HPDE6-E6E7 (cell line): Measurements from ENCODE around the gene GRHL3.
"Not testable (repeated sequence)": the region's sequence is repeated elsewhere in the genome, so short reads cannot be mapped to it uniquely, and the experiment has no call there.

Source experiments
- DNase-seq: peaks from one replicate; pipeline ENCODE4 v3.0.0; 2011; ENCODE audit warnings: missing footprints; ENCODE audit errors: extremely low spot score

GRHL3 gene

GRCh38 chr1:24319312-24319863 lies at the start of gene GRHL3:
TSS of gene GRHL3 (plus strand) at chr1:24319357. CDS start at chr1:24319552, 195 bp downstream.
- DNase-seq = peak; percentile 89

- not testable (repeated sequence) for DNase-seq
Measured at GRCh38 chr1:24274203-24275103, 44.7 kb upstream of the GRHL3 start.

DNA sequence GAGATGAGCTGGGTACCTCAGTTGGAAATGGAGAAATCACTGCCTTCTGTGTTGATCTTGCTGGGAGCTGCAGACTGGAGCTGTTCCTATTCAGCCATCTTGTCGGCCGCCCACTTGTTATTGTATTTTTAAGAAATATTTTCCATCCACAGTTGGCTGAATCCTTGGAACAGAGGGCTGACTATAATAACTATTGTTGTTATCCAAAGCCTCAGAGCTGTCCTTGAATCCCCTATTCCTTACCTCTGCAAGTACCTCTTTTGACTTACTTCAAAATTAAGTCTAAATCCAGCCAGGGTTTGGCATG lies 44.1 kb upstream of the GRHL3 start:
- no peak for DNase-seq

DNA sequence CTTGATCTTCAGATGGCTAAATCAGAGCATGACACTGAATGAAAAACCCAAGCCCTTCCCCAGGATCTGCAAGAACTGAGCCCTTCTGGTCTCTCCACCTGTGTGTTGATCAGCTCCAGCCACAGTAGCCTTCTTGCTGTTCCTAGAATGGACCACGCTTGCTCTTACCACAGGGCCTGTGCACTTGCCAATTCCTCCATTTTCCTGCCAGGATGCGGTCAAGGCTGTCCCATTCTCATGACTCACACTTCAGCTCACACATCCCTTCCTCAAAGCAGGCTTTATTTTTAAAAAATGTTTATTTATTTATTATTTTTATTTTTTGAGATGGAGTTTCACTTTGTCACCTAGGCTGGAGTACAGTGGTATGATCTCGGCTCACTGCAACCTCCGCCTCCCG lies 43.6 kb upstream of the GRHL3 start:
- no peak for DNase-seq

DNA sequence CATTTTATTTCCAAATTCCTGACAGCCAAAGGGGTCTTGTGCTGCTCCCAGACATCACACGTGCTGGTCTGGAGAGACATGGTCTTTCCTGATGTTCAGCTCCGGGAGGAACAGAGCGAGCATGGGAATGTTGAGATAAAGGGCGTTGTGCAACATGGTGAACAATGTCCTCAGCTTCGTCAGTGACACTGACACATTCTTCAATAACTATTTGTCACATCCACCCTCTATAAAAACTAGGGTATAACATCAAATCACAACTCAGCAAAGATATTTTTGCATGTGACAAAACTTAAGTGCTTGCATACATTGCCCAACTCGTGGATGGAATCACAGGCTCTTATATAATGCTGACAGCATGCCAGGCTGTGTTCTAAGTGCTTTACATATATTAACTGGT lies 42.4 kb upstream of the GRHL3 start:
- no peak for DNase-seq

GRCh38 chr1:24277420-24278169 lies 41.6 kb upstream of the GRHL3 start:
- DNase-seq = no peak

GRCh38 chr1:24278726-24279125 lies 40.4 kb upstream of the GRHL3 start:
- DNase-seq = no peak

DNA sequence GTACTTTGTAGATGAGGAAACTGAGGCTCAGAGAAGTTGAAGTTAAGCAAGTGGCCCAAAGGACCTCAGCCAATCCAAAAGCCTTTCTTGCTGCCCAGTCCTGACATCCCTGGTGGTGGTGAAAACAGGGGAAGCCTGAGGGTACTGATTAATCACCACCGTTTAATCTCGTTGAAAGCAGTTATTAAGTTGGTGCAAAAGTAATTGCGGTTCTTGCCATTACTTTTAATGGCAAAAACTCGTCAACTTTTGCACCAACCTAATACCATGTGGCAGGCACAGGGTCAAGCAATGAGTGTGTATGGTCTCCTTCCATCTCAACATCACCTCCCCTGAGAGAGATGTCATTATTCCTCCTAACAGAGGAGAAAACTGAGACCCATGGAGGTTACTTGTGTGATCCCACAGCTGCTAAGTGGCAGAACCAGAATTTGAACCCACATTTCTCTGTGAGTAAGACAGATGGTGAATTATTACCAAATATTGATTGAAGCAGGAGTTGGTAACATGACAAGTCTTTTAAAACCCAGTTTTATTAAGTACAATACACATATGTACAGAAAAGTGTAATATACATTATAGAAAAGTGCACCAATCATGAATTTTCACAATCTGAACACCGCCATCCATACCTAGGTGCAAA lies 39.4 kb upstream of the GRHL3 start:
- DNase-seq = no peak

- DNase-seq = no peak
Measured at GRCh38 chr1:24281591-24281990, 37.6 kb upstream of the GRHL3 start.

- DNase-seq = no peak
Measured at GRCh38 chr1:24282491-24282890, 36.7 kb upstream of the GRHL3 start.

GRCh38 chr1:24283326-24284155 lies 35.6 kb upstream of the GRHL3 start:
- peak; percentile 58 for DNase-seq

GRCh38 chr1:24284156-24284471 lies 35.0 kb upstream of the GRHL3 start:
- DNase-seq = peak; percentile 60

DNA sequence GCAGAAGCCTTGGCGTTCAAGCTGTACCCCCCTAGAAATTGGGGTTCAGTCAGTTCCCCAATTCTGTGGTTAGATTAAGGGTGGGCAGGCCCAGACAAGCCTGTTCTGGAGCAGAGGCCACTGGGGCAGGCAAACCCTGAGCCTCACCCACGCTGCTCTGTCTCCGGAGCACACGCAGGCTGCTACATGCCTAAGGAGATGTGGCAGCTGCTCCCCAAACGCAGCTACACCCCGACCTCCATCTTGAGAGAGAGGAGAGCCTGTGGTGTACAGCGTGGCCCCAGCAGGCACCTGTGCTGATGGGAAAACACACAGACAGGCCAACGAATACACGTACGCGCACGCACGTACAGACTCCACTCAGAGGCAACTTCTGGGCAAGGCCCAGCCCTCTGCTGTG lies 33.9 kb upstream of the GRHL3 start:
- no peak for DNase-seq

- DNase-seq = no peak
Measured at GRCh38 chr1:24286246-24287010, 32.7 kb upstream of the GRHL3 start.

DNA sequence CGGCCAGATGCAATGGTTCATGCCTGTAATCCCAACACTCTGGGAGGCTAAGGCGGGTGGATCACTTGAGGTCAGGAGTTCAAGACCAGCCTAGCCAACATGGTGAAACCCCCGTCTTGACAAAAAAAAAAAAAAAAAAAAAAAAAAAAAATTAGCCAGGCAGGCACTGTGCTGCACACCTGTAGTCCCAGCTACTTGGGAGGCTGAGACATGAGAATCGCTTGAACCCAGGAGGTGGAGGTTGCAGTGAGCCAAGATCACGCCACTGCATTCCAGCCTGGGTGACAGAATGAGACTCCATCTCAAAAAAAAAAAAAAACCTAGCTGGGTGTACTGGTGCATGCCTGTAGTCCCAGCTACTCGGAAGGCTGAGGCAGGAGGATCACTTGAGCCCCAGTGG lies 31.4 kb upstream of the GRHL3 start:
- DNase-seq = not testable (repeated sequence)

DNA sequence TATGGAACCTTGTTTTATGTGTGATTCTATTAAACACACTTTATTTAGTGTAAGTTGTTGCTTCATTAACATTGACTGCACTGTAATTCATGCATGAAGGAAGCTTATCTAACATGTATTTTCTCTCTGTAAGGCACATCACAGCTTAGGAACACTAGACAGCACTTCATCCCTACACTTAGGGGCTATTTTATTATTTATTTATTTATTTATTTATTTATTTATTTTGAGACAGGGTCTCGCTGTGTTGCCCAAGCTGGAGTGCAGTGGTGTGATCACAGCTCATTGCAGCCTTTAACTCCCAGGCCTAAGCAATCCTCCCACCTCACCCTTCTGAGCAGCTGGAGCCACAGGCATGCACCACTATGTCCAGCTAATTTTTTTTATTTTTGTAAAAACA lies 30.7 kb upstream of the GRHL3 start:
- DNase-seq = no peak

GRCh38 chr1:24289937-24290595 lies 29.1 kb upstream of the GRHL3 start:
- DNase-seq = no peak

GRCh38 chr1:24290933-24291487 lies 28.1 kb upstream of the GRHL3 start:
- no peak for DNase-seq

DNA sequence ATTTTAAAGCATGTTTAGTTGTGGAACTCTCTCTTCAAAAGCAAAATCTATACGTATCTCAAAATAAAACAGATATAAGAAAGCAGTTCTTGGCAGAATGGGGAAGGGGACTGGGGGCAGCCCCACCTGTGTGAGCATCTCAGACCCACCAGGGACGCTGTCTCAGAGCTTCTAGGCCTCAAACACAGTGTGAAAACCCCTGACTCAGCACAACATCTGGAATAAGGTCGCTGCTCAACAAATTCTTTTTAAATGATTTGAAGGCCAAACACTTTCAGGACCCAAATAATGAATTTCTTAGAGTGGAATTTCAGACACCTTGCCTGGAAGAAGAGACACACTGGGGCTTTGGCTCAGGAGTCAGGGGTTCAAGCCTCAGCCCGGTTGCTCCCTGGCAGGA lies 27.1 kb upstream of the GRHL3 start:
- no peak for DNase-seq

DNA sequence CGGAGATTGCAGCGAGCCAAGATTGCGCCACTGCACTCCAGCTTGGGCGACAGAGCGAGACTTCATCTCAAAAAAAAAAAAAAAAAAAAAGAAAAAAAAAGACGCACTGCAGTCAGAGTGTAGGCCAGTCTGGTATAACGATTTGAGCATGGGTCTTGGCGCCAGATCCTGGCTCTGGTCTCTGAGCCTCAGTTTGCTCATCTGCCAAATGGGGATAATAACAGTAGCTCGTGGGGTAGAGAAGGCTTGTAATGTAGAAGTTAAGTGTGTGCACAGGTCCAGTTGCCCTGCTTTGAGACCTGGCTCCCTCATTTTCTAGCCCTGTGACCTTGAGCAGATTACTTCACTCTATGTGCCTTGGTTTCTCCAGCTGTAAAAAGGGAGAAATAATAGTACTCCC lies 26.3 kb upstream of the GRHL3 start:
- no peak for DNase-seq
